ENCODE results near the gene PPP1R11. TPM values are rescaled to one million over a fixed set of nuclear protein-coding genes. Genes with fewer than 3 reads are reported as not detected.
A peak's percentile ranks its signal among the peaks of the same experiment; 100 is the strongest.

The PPP1R11 gene
- total and polyA plus RNA-seq, 8 donors, result 1.2 to 141 (median 61.9) TPM

DNA sequence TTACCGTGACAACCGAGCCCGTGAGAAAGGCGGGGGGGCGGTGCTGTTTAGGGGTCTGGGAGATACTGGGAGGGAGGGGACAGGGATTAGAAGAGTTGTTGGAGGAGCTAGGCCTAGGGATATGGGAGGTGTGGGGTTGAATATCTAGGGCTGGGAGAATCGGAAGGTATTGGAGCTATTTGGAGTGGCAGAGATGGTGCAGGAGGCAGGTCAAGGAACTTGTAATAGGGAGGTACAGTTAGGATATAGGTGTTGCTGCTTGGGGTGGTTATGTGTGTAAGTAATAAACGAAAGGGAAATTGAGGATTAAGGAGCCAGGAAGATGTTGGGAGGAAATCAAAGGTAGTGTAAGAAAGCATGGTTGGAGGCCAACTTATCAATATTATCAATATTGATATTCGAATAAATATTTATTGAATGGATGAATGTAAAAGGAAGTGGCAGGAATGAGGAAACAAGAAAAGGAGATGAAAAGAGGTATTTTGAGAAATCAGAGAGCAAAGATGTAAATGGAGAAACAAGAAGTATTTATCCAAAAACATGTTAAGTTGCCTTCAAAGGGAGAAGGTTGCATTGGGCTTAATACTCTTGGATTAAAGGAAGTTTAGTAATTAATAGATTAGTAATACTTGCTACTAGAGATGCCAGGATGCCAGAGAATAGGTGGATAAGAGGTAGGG lies 602 bp downstream of the PPP1R11 start:
- H3K27me3 ChIP-seq, result peaks cover 0 to 22% (median 0%) of the 10 kb centered on the region in 3 donors
- peaks cover 13 to 40% (median 37%) of the 10 kb centered on the region in 4 donors for H3K36me3 ChIP-seq
- H3K27ac ChIP-seq, result peak overlapping the region; percentile 71 to 95 (median 93)
- H3K4me1 ChIP-seq, result peaks cover 18 to 60% (median 34%) of the 10 kb centered on the region in 4 donors
- intact Hi-C loops (cut with DNase I; ENCODE audit: low total_unique reads), result no loop called here
- WGBS, 5 donors, result 5 to 12% (median 9%) methylated on average over 8 of the region's 8 CpGs
- no peaks in the 10 kb centered on the region for H3K9me3 ChIP-seq
- no peak for DNase-seq
- H3K4me3 ChIP-seq, result peak overlapping the region; percentile 66 to 75 (median 68)
- TF ChIP-seq POLR2A (IDR thresholded peaks at IDR 0.05) (no peak), EP300 (IDR thresholded peaks at IDR 0.05) (no peak), POLR2AphosphoS5 (IDR thresholded peaks at IDR 0.05) (no peak), CTCF (IDR thresholded peaks at IDR 0.05) (no peak)

DNA sequence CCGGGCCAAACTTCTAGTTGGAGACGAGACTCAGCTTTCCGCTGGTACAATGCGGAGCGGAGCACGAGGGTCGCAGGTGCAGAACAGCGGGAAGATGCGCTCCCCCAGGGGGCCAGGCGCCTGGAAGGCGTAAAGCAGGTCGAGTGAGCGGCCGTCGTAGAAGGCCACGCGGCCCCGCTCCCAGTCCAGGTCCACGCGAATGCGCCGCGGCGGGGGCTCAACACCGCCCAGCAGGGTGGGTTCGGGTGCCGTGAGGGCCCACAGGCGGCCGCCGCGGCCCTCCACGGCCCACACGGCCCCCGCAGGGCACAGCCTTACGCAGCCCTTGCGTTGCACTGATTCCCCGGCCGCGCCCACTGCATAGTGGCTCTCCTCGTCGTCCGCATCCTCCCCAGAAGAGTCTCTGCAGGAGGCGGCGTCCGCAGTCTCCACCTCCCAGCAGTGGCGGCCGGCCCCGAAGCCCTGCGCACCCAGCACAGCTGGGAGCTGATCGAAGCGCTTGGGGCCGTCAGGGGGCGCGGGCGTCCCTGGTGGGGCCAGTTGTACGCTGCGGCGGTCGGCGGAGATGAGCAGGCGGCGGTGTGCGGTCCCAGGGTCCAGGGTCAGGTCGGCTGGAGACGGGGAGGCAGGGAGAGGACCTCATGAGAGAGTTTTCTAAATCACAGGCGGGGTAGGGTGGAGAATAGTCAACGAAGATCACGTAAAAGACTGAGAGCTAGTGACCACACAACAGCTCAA lies 4.3 kb downstream of the PPP1R11 start:
- peak in 1 of 2 donors; percentile 84 for DNase-seq
- 46 to 53% (median 48%) methylated on average over 30 to 68 of the region's 68 CpGs for WGBS, 5 donors

DNA sequence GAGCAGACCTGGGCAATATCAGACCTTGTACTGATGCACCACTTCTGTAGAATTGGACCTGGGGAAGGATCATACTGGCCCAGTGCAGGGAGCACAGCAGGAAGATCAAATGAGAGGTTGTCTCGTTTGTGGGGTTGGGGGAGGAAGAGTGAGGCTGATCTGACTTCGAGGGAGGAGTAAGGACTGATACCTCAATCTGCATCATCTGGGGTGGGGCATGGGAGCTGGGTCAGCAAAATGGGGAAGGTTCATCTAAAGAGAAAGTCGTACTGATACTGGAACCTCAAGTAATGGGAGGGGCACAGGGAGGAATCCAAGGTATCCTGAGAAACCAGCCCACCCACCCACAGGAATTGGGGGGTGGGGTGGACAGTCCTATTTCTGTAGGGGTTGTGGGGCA lies 4.9 kb downstream of the PPP1R11 start:
- peaks cover 0 to 65% (median 25%) of the 10 kb centered on the region in 3 donors for H3K27me3 ChIP-seq
- no peaks in the 10 kb centered on the region for H3K9me3 ChIP-seq
- intact Hi-C loops (cut with DNase I; ENCODE audit: low total_unique reads), result no loop called here
- peaks cover 27 to 64% (median 47%) of the 10 kb centered on the region in 4 donors for H3K4me1 ChIP-seq
- no peak overlapping the region for H3K4me3 ChIP-seq
- TF ChIP-seq EP300 (IDR thresholded peaks at IDR 0.05), result no peak
- TF ChIP-seq CTCF (IDR thresholded peaks at IDR 0.05), result no peak
- TF ChIP-seq POLR2AphosphoS5 (IDR thresholded peaks at IDR 0.05), result no peak
- no peak for TF ChIP-seq POLR2A (IDR thresholded peaks at IDR 0.05)
- DNase-seq, result no peak
- peaks cover 13 to 32% (median 30%) of the 10 kb centered on the region in 4 donors for H3K36me3 ChIP-seq
- H3K27ac ChIP-seq, result no peak overlapping the region
- WGBS, 5 donors, result 38 to 55% (median 42%) methylated on average over 3 of the region's 3 CpGs

More for the DNA sequence above, 4.3 kb downstream of the PPP1R11 start:
- no peak for TF ChIP-seq POLR2A (IDR thresholded peaks at IDR 0.05)
- no peak for TF ChIP-seq EP300 (IDR thresholded peaks at IDR 0.05)
- no peak for TF ChIP-seq POLR2AphosphoS5 (IDR thresholded peaks at IDR 0.05)
- TF ChIP-seq CTCF (IDR thresholded peaks at IDR 0.05), result no peak
- H3K27ac ChIP-seq, result no peak overlapping the region
- intact Hi-C loops (cut with DNase I; ENCODE audit: low total_unique reads), result no loop called here
- peaks cover 0 to 58% (median 25%) of the 10 kb centered on the region in 3 donors for H3K27me3 ChIP-seq
- H3K4me1 ChIP-seq, result peaks cover 27 to 64% (median 47%) of the 10 kb centered on the region in 4 donors
- H3K36me3 ChIP-seq, result peaks cover 13 to 32% (median 30%) of the 10 kb centered on the region in 4 donors
- H3K9me3 ChIP-seq, result no peaks in the 10 kb centered on the region
- peak overlapping the region in 1 of 4 donors; percentile 14 for H3K4me3 ChIP-seq

GRCh38 chr6:30073489-30074235 lies 6.7 kb downstream of the PPP1R11 start:
- DNase-seq, result no peak
- Histone ChIP-seq H3K36me3 (peaks cover 13 to 28% (median 27%) of the 10 kb centered on the region in 4 donors), H3K4me3 (peak overlapping the region; percentile 46 to 58 (median 52)), H3K4me1 (peaks cover 19 to 50% (median 35%) of the 10 kb centered on the region in 4 donors), H3K9me3 (no peaks in the 10 kb centered on the region), H3K27me3 (peaks cover 0 to 68% (median 25%) of the 10 kb centered on the region in 3 donors), H3K27ac (no peak overlapping the region)
- 32 to 56% (median 42%) methylated on average over 7 of the region's 7 CpGs for WGBS, 5 donors
- TF ChIP-seq CTCF (IDR thresholded peaks at IDR 0.05), result no peak
- no peak for TF ChIP-seq POLR2A (IDR thresholded peaks at IDR 0.05)
- TF ChIP-seq POLR2AphosphoS5 (IDR thresholded peaks at IDR 0.05), result no peak
- no peak for TF ChIP-seq EP300 (IDR thresholded peaks at IDR 0.05)
- intact Hi-C loops (cut with DNase I; ENCODE audit: low total_unique reads), result no loop called here

All from stomach (tissue), 9 donors.